Caco-2 (cell line): ENCODE measurements around the gene PI4KA. TPM values are rescaled to one million over a fixed set of nuclear protein-coding genes. Genes with fewer than 3 reads are reported as not detected.
"Not testable (repeated sequence)": the region's sequence is repeated elsewhere in the genome, so short reads cannot be mapped to it uniquely, and the experiment has no call there.

ENCODE experiments used
- BruUV-seq: library from RNA; stranded (reverse); fragments of 400-500 nt; replicated peaks from 2 replicates; lab custom pipeline; 2021; lab: Mats Ljungman, UMichigan
- CTCF ChIA-PET: fragments of 300-600 bp; sonication (Branson Sonifier 250); formaldehyde crosslinking; loops from one replicate; lab custom pipeline; 2022; ENCODE audit warnings: antibody characterized with exemption; lab: Charles Lee
- POLR2A ChIA-PET: fragments of 300-600 bp; sonication (Branson Sonifier 250); formaldehyde crosslinking; loops from one replicate; lab custom pipeline; 2022; ENCODE audit warnings: antibody characterized with exemption; lab: Charles Lee
- DNase-seq, 2 experiments: peaks; one replicate each; pipeline versions ENCODE4 v3.0.0 to v3.0.0-alpha.2; 2020 to 2022
- H3K27me3 ChIP-seq: replicated peaks from 2 replicates; pipeline ENCODE4 v1.6.0; 2011; ENCODE audit warnings: low read length; ENCODE audit not compliant: control insufficient read depth, insufficient read depth
- H3K36me3 ChIP-seq: 2 replicates; pipeline ENCODE4 v1.5.1; 2011; ENCODE audit warnings: low read length; ENCODE audit not compliant: control insufficient read depth, insufficient read depth
- H3K4me1 ChIP-seq: fragments of 250-450 bp; sonication (Bioruptor Pico); 2 replicates; pipeline ENCODE4 v1.5.1; 2020; ENCODE audit warnings: mild to moderate bottlenecking
- H3K4me3 ChIP-seq: 2 replicates; pipeline ENCODE4 v1.5.1; 2011; ENCODE audit warnings: low read depth, mild to moderate bottlenecking, control low read depth, low read length
- H3K9me3 ChIP-seq: fragments of 250-450 bp; sonication (Bioruptor Pico); 2 replicates; pipeline ENCODE4 v1.5.1; 2020; ENCODE audit warnings: mild to moderate bottlenecking, moderate library complexity
- H3K27ac Mint-ChIP-seq: one replicate; pipeline ENCODE4 v1.8.0; 2022; ENCODE audit warnings: mixed read lengths; ENCODE audit not compliant: unreplicated experiment
- H3K27me3 Mint-ChIP-seq: one replicate; pipeline ENCODE4 v1.8.0; 2022; ENCODE audit warnings: mixed read lengths; ENCODE audit not compliant: insufficient read depth, unreplicated experiment
- H3K36me3 Mint-ChIP-seq: one replicate; pipeline ENCODE4 v1.8.0; 2022; ENCODE audit warnings: mild to moderate bottlenecking, mixed read lengths; ENCODE audit not compliant: insufficient read depth, unreplicated experiment
- H3K4me1 Mint-ChIP-seq: one replicate; pipeline ENCODE4 v1.8.0; 2022; ENCODE audit warnings: low read depth, mixed read lengths; ENCODE audit not compliant: unreplicated experiment
- H3K4me3 Mint-ChIP-seq: one replicate; pipeline ENCODE4 v1.8.0; 2022; ENCODE audit warnings: mild to moderate bottlenecking, moderate library complexity, mixed read lengths; ENCODE audit not compliant: unreplicated experiment
- H3K9me3 Mint-ChIP-seq: one replicate; pipeline ENCODE4 v1.8.0; 2022; ENCODE audit warnings: mixed read lengths; ENCODE audit not compliant: unreplicated experiment
- CTCF ChIP-seq, 2 experiments: fragments of 200-600 bp in 1 of 2; IDR thresholded peaks; 1 replicate in 1 of 2; 2 replicates in 1 of 2; pipeline versions ENCODE4 v1.5.1 to v1.8.0; 2011 to 2022; ENCODE audit warnings: antibody characterized with exemption in 1 of 2, control low read depth in 1 of 2, inconsistent platforms in 1 of 2, low read depth in 1 of 2, low read length in 1 of 2, mild to moderate bottlenecking in 1 of 2, moderate library complexity in 1 of 2; ENCODE audit not compliant: insufficient read depth in 1 of 2, severe bottlenecking in 1 of 2, unreplicated experiment in 1 of 2
- intact Hi-C: fragments of 100-400 bp; cut with micrococcal nuclease; formaldehyde crosslinking; loops from one replicate; pipeline ENCODE4 v1.10.0; 2022; ENCODE audit not compliant: unreplicated experiment
- total RNA-seq: library from RNA; stranded (reverse); gene quantifications from 2 replicates; pipeline ENCODE4 v1.2.3, GENCODE V29; 2022

Gene PI4KA
- total RNA-seq, 1 experiment from 2014 or later, result 66.9 TPM

- no peaks in the 10 kb centered on the region for H3K4me1 ChIP-seq
- ChIA-PET POLR2A (no interaction called here), CTCF (no interaction called here)
- Mint-ChIP-seq H3K4me3 (no peak overlapping the region), H3K27ac (no peak overlapping the region), H3K4me1 (no peaks in the 10 kb centered on the region), H3K36me3 (no peaks in the 10 kb centered on the region), H3K27me3 (no peaks in the 10 kb centered on the region), H3K9me3 (no peaks in the 10 kb centered on the region)
- no peak for DNase-seq
- no TSS peak for BruUV-seq
- H3K4me3 ChIP-seq, result no peak overlapping the region
- H3K9me3 ChIP-seq, result no peaks in the 10 kb centered on the region
- intact Hi-C loops, result no loop called here
- no peak for TF ChIP-seq CTCF (IDR thresholded peaks at IDR 0.05; ENCODE audit: insufficient read depth in 1 of 2, low read depth in 1 of 2, low read length in 1 of 2, severe bottlenecking in 1 of 2, unreplicated experiment in 1 of 2)
- no peaks in the 10 kb centered on the region for H3K36me3 ChIP-seq
- H3K27me3 ChIP-seq, result no peaks in the 10 kb centered on the region
Observed at GRCh38 chr22:20671409-20672081, 187.1 kb downstream of the PI4KA start.

- DNase-seq, H3K36me3 ChIP-seq, CTCF ChIA-PET, H3K27me3 ChIP-seq, H3K27ac Mint-ChIP-seq, H3K9me3 Mint-ChIP-seq, intact Hi-C loops, H3K9me3 ChIP-seq, BruUV-seq, H3K4me1 ChIP-seq, H3K4me3 Mint-ChIP-seq, H3K4me1 Mint-ChIP-seq, POLR2A ChIA-PET, H3K4me3 ChIP-seq, H3K36me3 Mint-ChIP-seq, H3K27me3 Mint-ChIP-seq: not testable (repeated sequence)
Observed at GRCh38 chr22:20670457-20671261, 188.0 kb downstream of the PI4KA start.

GRCh38 chr22:20669884-20670283 lies 188.7 kb downstream of the PI4KA start:
- POLR2A ChIA-PET, H3K4me3 ChIP-seq, CTCF ChIA-PET: not testable (repeated sequence)

GRCh38 chr22:20669471-20669870 lies 189.1 kb downstream of the PI4KA start:
- intact Hi-C loops, BruUV-seq, H3K27ac Mint-ChIP-seq, H3K27me3 Mint-ChIP-seq, H3K4me1 Mint-ChIP-seq, H3K4me1 ChIP-seq, H3K36me3 Mint-ChIP-seq, H3K4me3 Mint-ChIP-seq, H3K4me3 ChIP-seq, H3K9me3 ChIP-seq, POLR2A ChIA-PET, H3K27me3 ChIP-seq, CTCF ChIA-PET, DNase-seq, H3K9me3 Mint-ChIP-seq, H3K36me3 ChIP-seq: not testable (repeated sequence)

More at GRCh38 chr22:20669884-20670283, 188.7 kb downstream of the PI4KA start:
- intact Hi-C loops, H3K4me1 Mint-ChIP-seq, H3K4me1 ChIP-seq, H3K36me3 Mint-ChIP-seq, H3K9me3 Mint-ChIP-seq, DNase-seq, H3K4me3 Mint-ChIP-seq, H3K9me3 ChIP-seq, H3K27me3 Mint-ChIP-seq, BruUV-seq, H3K27me3 ChIP-seq, H3K27ac Mint-ChIP-seq, H3K36me3 ChIP-seq: not testable (repeated sequence)

GRCh38 chr22:20668769-20669168 lies 189.8 kb downstream of the PI4KA start:
- H3K4me3 Mint-ChIP-seq, H3K27me3 Mint-ChIP-seq, intact Hi-C loops, H3K4me3 ChIP-seq, BruUV-seq, H3K9me3 ChIP-seq, H3K4me1 ChIP-seq, H3K4me1 Mint-ChIP-seq, DNase-seq, H3K36me3 Mint-ChIP-seq, H3K36me3 ChIP-seq, POLR2A ChIA-PET, H3K27me3 ChIP-seq, H3K9me3 Mint-ChIP-seq, H3K27ac Mint-ChIP-seq, CTCF ChIA-PET: not testable (repeated sequence)

- H3K36me3 Mint-ChIP-seq, H3K4me1 Mint-ChIP-seq, H3K9me3 Mint-ChIP-seq, H3K27ac Mint-ChIP-seq, H3K4me3 ChIP-seq, H3K9me3 ChIP-seq, H3K27me3 ChIP-seq, BruUV-seq, intact Hi-C loops, H3K4me3 Mint-ChIP-seq, CTCF ChIA-PET, H3K27me3 Mint-ChIP-seq, H3K36me3 ChIP-seq, H3K4me1 ChIP-seq, POLR2A ChIA-PET, DNase-seq: not testable (repeated sequence)
Observed at GRCh38 chr22:20668226-20668625, 190.4 kb downstream of the PI4KA start.
